ENCODE results near the gene SLFN11. TPM values are rescaled to one million over a fixed set of nuclear protein-coding genes. Genes with fewer than 3 reads are reported as not detected.
"Not testable (repeated sequence)": the region's sequence is repeated elsewhere in the genome, so short reads cannot be mapped to it uniquely, and the experiment has no call there.

Gene SLFN11
- 0.04 TPM in 1 of 2 replicates, not detected in the other for total RNA-seq (2014; rRNA removed; shearing (Covaris generic))
- polyA plus RNA-seq (2016; fragmentation: Nextera tagmentation; extraction: Ambion mirVana) = 0.19 TPM in 1 of 2 replicates, not detected in the other
- long read RNA-seq = 0 reads

- peaks cover 3% of the 10 kb centered on the region; the same call in 1 of the 2 replicates for H3F3A ChIP-seq (replicated peaks; ENCODE audit: low read depth)
- peak within 1 kb of the TSS; percentile 59 for H3K4me3 ChIP-seq
- Mint-ChIP-seq H3K27ac (no peak within 1 kb of the TSS), H3K4me1 (peaks cover 7% of the 10 kb centered on the region; the same call in 2 of the 3 replicates), H3K9me3 (peaks cover 5% of the 10 kb centered on the region; the same call in 1 of the 3 replicates), H3K36me3 (ENCODE audit: low read depth) (no peaks in the 10 kb centered on the region; the same call in 2 of the 3 replicates), H3K27me3 (ENCODE audit: insufficient read depth, low read depth, poor library complexity) (peaks cover 64% of the 10 kb centered on the region), H3K4me3 (peak within 1 kb of the TSS; percentile 76)
- TF ChIP-seq EZH2 (IDR thresholded peaks at IDR 0.05; ENCODE audit: low read depth, unreplicated experiment) = peak; percentile 80
- no peak for TF ChIP-seq ZNF462 (CRISPR knock-in tag; IDR thresholded peaks at IDR 0.05)
- TF ChIP-seq ZNF114 (CRISPR knock-in tag; IDR thresholded peaks at IDR 0.05) = no peak
- no peaks in the 10 kb centered on the region for H3K9me2 ChIP-seq (ENCODE audit: insufficient read depth)
- H3K4me1 ChIP-seq (ENCODE audit: insufficient read depth) = peaks cover 19% of the 10 kb centered on the region
- H3K27me3 ChIP-seq (ENCODE audit: insufficient read depth) = peaks cover 100% of the 10 kb centered on the region
- peak within 1 kb of the TSS; percentile 84 for H3K4me2 ChIP-seq
- no peak within 1 kb of the TSS for H3K27ac ChIP-seq (ENCODE audit: low read depth)
- peaks cover 3% of the 10 kb centered on the region; the same call in 1 of the 2 replicates for H4K20me1 ChIP-seq (replicated peaks; ENCODE audit: insufficient read depth)
- H3K79me2 ChIP-seq (replicated peaks; ENCODE audit: insufficient read depth) = no peaks in the 10 kb centered on the region
- ATAC-seq (peak; percentile 61), DNase-seq (ENCODE audit: low spot score) (peak; percentile 55)
- H2AFZ ChIP-seq = peak within 1 kb of the TSS; percentile 94
- H3K36me3 ChIP-seq (ENCODE audit: insufficient read depth) = no peaks in the 10 kb centered on the region
These were observed at the start of gene SLFN11 for GRCh38 chr17:35373534-35373983. Gene SLFN11 (minus strand): TSS chr17:35373621. CDS start chr17:35363807, 9,814 bp downstream.

GRCh38 chr17:35421069-35421468 lies 47.6 kb upstream of the SLFN11 start:
- H3K27me3 Mint-ChIP-seq (ENCODE audit: insufficient read depth, low read depth, poor library complexity); H2AFZ ChIP-seq; H3K4me3 Mint-ChIP-seq; H3K36me3 ChIP-seq (ENCODE audit: insufficient read depth); H3K27me3 ChIP-seq (ENCODE audit: insufficient read depth); H3K79me2 ChIP-seq (replicated peaks; ENCODE audit: insufficient read depth); DNase-seq (ENCODE audit: low spot score); H3K9me2 ChIP-seq (ENCODE audit: insufficient read depth); H3K4me3 ChIP-seq; H3K27ac Mint-ChIP-seq; H3K27ac ChIP-seq (ENCODE audit: low read depth); ATAC-seq; H4K20me1 ChIP-seq (replicated peaks; ENCODE audit: insufficient read depth); H3K4me1 ChIP-seq (ENCODE audit: insufficient read depth); H3K36me3 Mint-ChIP-seq (ENCODE audit: low read depth); H3K4me1 Mint-ChIP-seq; H3K9me3 Mint-ChIP-seq; H3F3A ChIP-seq (replicated peaks; ENCODE audit: low read depth); H3K4me2 ChIP-seq: not testable (repeated sequence)

Measured in GM23338 (cell line).